HEK293T (cell line): ENCODE data around the gene KIRREL3.

ENCODE experiments used
- ARNT ChIP-seq: fragments of 450-650 bp; IDR thresholded peaks from 2 replicates; pipeline ENCODE4 v1.6.1; 2017; ENCODE audit warnings: mild to moderate bottlenecking
- BHLHE40 ChIP-seq: fragments of 450-650 bp; IDR thresholded peaks from 2 replicates; pipeline ENCODE4 v1.6.1; 2016; ENCODE audit warnings: mild to moderate bottlenecking, moderate library complexity, borderline replicate concordance
- CTBP1 ChIP-seq: fragments of 450-650 bp; IDR thresholded peaks from 2 replicates; pipeline ENCODE4 v1.6.1; 2016; ENCODE audit warnings: borderline replicate concordance
- ELF4 ChIP-seq: fragments of 450-650 bp; IDR thresholded peaks from 2 replicates; pipeline ENCODE4 v1.6.1; 2017; ENCODE audit warnings: antibody characterized with exemption
- FOXA1 ChIP-seq: fragments of 450-650 bp; IDR thresholded peaks from 2 replicates; pipeline ENCODE4 v1.6.1; 2016; ENCODE audit warnings: mild to moderate bottlenecking
- FOXK2 ChIP-seq: fragments of 450-650 bp; IDR thresholded peaks from 2 replicates; pipeline ENCODE4 v1.6.1; 2016; ENCODE audit warnings: mild to moderate bottlenecking
- FOXM1 ChIP-seq: fragments of 450-650 bp; IDR thresholded peaks from 2 replicates; pipeline ENCODE4 v1.6.1; 2017; ENCODE audit warnings: mild to moderate bottlenecking, borderline replicate concordance
- HDGF ChIP-seq: fragments of 450-650 bp; IDR thresholded peaks from 2 replicates; pipeline ENCODE4 v1.6.1; 2017; ENCODE audit warnings: antibody characterized with exemption, borderline replicate concordance
- NFRKB ChIP-seq: fragments of 450-650 bp; IDR thresholded peaks from 2 replicates; pipeline ENCODE4 v1.6.1; 2016; ENCODE audit warnings: mild to moderate bottlenecking, moderate library complexity
- PKNOX1 ChIP-seq: fragments of 450-650 bp; IDR thresholded peaks from 2 replicates; pipeline ENCODE4 v1.6.1; 2016
- SP1 ChIP-seq: fragments of 450-650 bp; IDR thresholded peaks from 2 replicates; pipeline ENCODE4 v1.6.1; 2017
- SUZ12 ChIP-seq: fragments of 450-650 bp; IDR thresholded peaks from 2 replicates; pipeline ENCODE4 v1.6.1; 2016; ENCODE audit warnings: mild to moderate bottlenecking
- TARDBP ChIP-seq: fragments of 450-650 bp; IDR thresholded peaks from 2 replicates; pipeline ENCODE4 v1.6.1; 2016
- ZNF384 ChIP-seq: fragments of 450-650 bp; IDR thresholded peaks from 2 replicates; pipeline ENCODE4 v1.6.1; 2016

- TF ChIP-seq FOXM1, result no peak
- TF ChIP-seq FOXK2, result no peak
- no peak for TF ChIP-seq TARDBP
- no peak for TF ChIP-seq ELF4
- no peak for TF ChIP-seq ARNT
- TF ChIP-seq SP1, result no peak
- TF ChIP-seq FOXA1, result no peak
- TF ChIP-seq HDGF, result no peak
- no peak for TF ChIP-seq NFRKB
- no peak for TF ChIP-seq ZNF384
- TF ChIP-seq BHLHE40, result no peak
- no peak for TF ChIP-seq SUZ12
- TF ChIP-seq PKNOX1, result no peak
- no peak for TF ChIP-seq CTBP1
Observed at GRCh38 chr11:126481303-126481680, 519.3 kb downstream of the KIRREL3 start.
